ENCODE measurements around the gene ZNF383.
A peak's percentile ranks its signal among the peaks of the same experiment; 100 is the strongest.
"Not testable (repeated sequence)": the region's sequence is repeated elsewhere in the genome, so short reads cannot be mapped to it uniquely, and the experiment has no call there.

ZNF383 gene

GRCh38 chr19:37217775-37218591, at the start of gene ZNF383:
Gene ZNF383 (plus strand): TSS chr19:37218214. CDS start chr19:37230454, 12,240 bp downstream.
- DNase-seq = peak; percentile 83

GRCh38 chr19:37172368-37173366, 45.3 kb upstream of the ZNF383 start, which contains the start of gene ZNF585A:
Gene ZNF585A (minus strand): TSS chr19:37172695. CDS start chr19:37169910, 2,785 bp downstream.
- DNase-seq = peak; percentile 94

GRCh38 chr19:37186071-37186470, 31.9 kb upstream of the ZNF383 start:
- not testable (repeated sequence) for DNase-seq

- not testable (repeated sequence) for DNase-seq
Observed at GRCh38 chr19:37195248-37195647, 22.8 kb upstream of the ZNF383 start.

- not testable (repeated sequence) for DNase-seq
Observed at GRCh38 chr19:37197115-37197514, 20.9 kb upstream of the ZNF383 start.

GRCh38 chr19:37197768-37198167, 20.2 kb upstream of the ZNF383 start:
- no peak for DNase-seq

- DNase-seq = no peak
Observed at GRCh38 chr19:37217480-37217774, 587 bp upstream of the ZNF383 start.

GRCh38 chr19:37218592-37218935, 550 bp downstream of the ZNF383 start:
- no peak for DNase-seq

GRCh38 chr19:37220383-37220782, 2.4 kb downstream of the ZNF383 start:
- DNase-seq = no peak

- DNase-seq = no peak
Observed at GRCh38 chr19:37221136-37221535, 3.1 kb downstream of the ZNF383 start.

GRCh38 chr19:37226248-37226647, 8.2 kb downstream of the ZNF383 start:
- no peak for DNase-seq

- peak; percentile 4 for DNase-seq
Observed at GRCh38 chr19:37227996-37228395, 10.0 kb downstream of the ZNF383 start.

GRCh38 chr19:37243206-37243632, 25.2 kb downstream of the ZNF383 start:
- DNase-seq = no peak

GRCh38 chr19:37251308-37252229, 33.6 kb downstream of the ZNF383 start:
- DNase-seq = peak; percentile 93

- not testable (repeated sequence) for DNase-seq
Observed at GRCh38 chr19:37263028-37263427, 45.0 kb downstream of the ZNF383 start.

- not testable (repeated sequence) for DNase-seq
Observed at GRCh38 chr19:37267005-37267404, 49.0 kb downstream of the ZNF383 start.

GRCh38 chr19:37267755-37268154, 49.7 kb downstream of the ZNF383 start:
- DNase-seq = not testable (repeated sequence)

- DNase-seq = not testable (repeated sequence)
Observed at GRCh38 chr19:37280656-37281055, 62.6 kb downstream of the ZNF383 start.

- not testable (repeated sequence) for DNase-seq
Observed at GRCh38 chr19:37284020-37284419, 66.0 kb downstream of the ZNF383 start.

GRCh38 chr19:37289229-37289628, 71.2 kb downstream of the ZNF383 start:
- not testable (repeated sequence) for DNase-seq

- DNase-seq = not testable (repeated sequence)
Observed at GRCh38 chr19:37292998-37293939, 75.3 kb downstream of the ZNF383 start.

All from NCI-H2029 (cell line).